HFFc6 (cell line): ENCODE data around the gene SLC46A1. TPM values are rescaled to one million over a fixed set of nuclear protein-coding genes. Genes with fewer than 3 reads are reported as not detected.

ENCODE experiments used
- DNase-seq: peaks from one replicate; pipeline ENCODE4 v3.0.0-alpha.2; 2018
- H3K27ac Mint-ChIP-seq: 2 replicates; pipeline ENCODE4 v1.8.0; 2020; ENCODE audit warnings: mild to moderate bottlenecking, mixed read lengths
- H3K27me3 Mint-ChIP-seq: 2 replicates; pipeline ENCODE4 v1.8.0; 2021; ENCODE audit warnings: mild to moderate bottlenecking, moderate library complexity, mixed read lengths; ENCODE audit not compliant: insufficient read depth
- H3K36me3 Mint-ChIP-seq: 2 replicates; pipeline ENCODE4 v1.8.0; 2021; ENCODE audit warnings: low read depth, mixed read lengths
- H3K4me1 Mint-ChIP-seq: 2 replicates; pipeline ENCODE4 v1.8.0; 2020; ENCODE audit warnings: low read depth, mixed read lengths
- H3K4me3 Mint-ChIP-seq: 2 replicates; pipeline ENCODE4 v1.8.0; 2020; ENCODE audit warnings: mild to moderate bottlenecking, moderate library complexity, mixed read lengths
- H3K9me3 Mint-ChIP-seq: 2 replicates; pipeline ENCODE4 v1.8.0; 2020; ENCODE audit warnings: mild to moderate bottlenecking, mixed read lengths
- microRNA-seq: library from miRNA; unstranded; fragments of <30 nt; microRNA quantifications from one replicate; pipeline ENCODE4, GENCODE V29; 2019
- total RNA-seq, 6 experiments: library from RNA; stranded (reverse); fragmentation: NEBNext Ultra II Directional; extraction: Animal tissue kit (Norgen Biotek cat#: 25700); gene quantifications; 2 replicates in 1 of 6; 3 replicates in 5 of 6; pipeline ENCODE4 v1.2.3, GENCODE V29; 2021
- TF ChIP-seq, protein P1 (sequence below): fragments of 200-600 bp; sonication (generic); IDR thresholded peaks from 2 replicates; pipeline ENCODE4 v1.5.0; 2021; ENCODE audit warnings: antibody characterized with exemption, mild to moderate bottlenecking

The SLC46A1 gene
- total RNA-seq, 6 experiments from 2014 or later: 4.3 to 6.7 (median 6.4) TPM

DNA sequence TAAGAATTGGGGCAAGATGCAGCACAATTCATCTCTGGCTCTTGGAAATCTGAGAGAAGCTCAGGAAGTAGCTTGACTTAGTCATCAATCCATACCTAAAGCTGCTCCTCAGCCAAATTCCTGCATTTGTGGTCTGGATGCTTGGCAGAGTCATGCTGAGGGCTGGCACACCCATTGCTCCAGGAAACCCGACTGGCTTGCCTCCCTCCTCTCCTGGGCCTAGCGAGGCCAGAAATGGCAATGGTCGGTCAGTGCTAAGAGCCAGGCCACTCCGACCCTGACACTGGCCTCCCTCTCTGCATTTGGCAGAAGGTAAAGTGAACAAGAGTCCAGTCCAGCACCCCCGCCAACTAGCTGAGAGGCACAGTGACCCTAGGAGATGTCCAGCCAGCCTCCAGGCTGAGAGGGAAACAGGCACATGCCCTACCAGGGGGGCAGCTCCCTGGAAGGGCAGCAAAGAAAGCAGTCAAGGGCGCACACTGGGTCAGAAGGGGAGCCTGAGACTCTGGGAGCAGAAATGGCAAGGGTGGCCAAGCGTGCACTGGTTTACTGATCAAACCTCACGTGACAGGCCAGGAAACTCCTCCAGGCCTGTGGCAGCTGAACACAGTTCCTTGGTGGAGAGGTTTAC, 58.6 kb downstream of the SLC46A1 start:
- H3K4me1 Mint-ChIP-seq: peaks cover 34% of the 10 kb centered on the region
- no peaks in the 10 kb centered on the region for H3K9me3 Mint-ChIP-seq
- H3K36me3 Mint-ChIP-seq: peaks cover 46% of the 10 kb centered on the region
- H3K27me3 Mint-ChIP-seq: peaks cover 4% of the 10 kb centered on the region
- peak; percentile 95 for DNase-seq
- TF ChIP-seq, protein P1, sequence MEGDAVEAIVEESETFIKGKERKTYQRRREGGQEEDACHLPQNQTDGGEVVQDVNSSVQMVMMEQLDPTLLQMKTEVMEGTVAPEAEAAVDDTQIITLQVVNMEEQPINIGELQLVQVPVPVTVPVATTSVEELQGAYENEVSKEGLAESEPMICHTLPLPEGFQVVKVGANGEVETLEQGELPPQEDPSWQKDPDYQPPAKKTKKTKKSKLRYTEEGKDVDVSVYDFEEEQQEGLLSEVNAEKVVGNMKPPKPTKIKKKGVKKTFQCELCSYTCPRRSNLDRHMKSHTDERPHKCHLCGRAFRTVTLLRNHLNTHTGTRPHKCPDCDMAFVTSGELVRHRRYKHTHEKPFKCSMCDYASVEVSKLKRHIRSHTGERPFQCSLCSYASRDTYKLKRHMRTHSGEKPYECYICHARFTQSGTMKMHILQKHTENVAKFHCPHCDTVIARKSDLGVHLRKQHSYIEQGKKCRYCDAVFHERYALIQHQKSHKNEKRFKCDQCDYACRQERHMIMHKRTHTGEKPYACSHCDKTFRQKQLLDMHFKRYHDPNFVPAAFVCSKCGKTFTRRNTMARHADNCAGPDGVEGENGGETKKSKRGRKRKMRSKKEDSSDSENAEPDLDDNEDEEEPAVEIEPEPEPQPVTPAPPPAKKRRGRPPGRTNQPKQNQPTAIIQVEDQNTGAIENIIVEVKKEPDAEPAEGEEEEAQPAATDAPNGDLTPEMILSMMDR: no peak
- H3K4me3 Mint-ChIP-seq: peak overlapping the region; percentile 71
- peak overlapping the region; percentile 97 for H3K27ac Mint-ChIP-seq

DNA sequence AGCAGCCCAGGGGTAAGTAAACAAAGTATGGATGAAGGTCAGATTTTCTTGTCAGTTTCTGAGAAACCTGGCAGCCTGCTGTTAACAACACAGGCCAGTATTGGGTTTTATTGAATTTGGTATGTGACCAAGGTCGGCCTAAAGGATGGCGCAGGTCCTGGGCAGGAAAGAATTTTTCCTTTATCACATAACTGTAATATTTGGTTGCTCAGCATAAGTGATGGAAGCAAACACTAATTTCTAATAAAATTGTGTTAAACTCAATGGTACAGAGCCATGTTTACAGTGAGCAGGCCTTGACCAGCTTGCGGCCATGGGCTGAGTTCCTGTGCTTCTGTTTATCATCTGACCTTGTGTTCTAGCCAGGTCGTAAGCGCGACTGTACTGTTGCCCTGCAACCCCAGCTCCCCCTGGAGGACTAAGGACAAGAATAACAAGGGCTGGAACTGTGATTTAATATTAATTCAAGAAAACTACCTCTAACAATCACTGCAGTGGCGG, 59.2 kb downstream of the SLC46A1 start:
- DNase-seq: no peak
- peaks cover 44% of the 10 kb centered on the region for H3K36me3 Mint-ChIP-seq
- peaks cover 4% of the 10 kb centered on the region for H3K27me3 Mint-ChIP-seq
- TF ChIP-seq, protein P1: peak; percentile 69
- H3K4me3 Mint-ChIP-seq: peak overlapping the region; percentile 71
- H3K4me1 Mint-ChIP-seq: peaks cover 34% of the 10 kb centered on the region
- H3K27ac Mint-ChIP-seq: peak overlapping the region; percentile 97
- no peaks in the 10 kb centered on the region for H3K9me3 Mint-ChIP-seq

DNA sequence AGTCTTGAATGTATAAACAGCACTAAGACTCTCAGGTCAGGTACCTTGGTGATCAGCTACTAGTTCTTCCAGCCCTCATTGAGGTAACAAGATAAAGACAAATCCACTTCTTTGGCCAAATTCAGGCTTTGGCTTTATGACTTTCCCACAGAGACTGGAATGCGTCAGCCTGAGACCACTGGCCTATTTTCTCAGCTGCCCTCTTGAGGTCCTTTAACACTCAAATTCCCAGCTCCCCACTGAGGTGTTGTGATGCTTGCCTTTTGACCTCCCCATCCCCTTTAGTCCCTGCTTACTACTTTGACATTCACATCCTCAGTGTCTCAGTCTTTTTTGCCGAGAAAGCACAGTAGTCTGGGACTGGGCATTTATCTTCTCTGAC, 59.8 kb downstream of the SLC46A1 start:
- TF ChIP-seq, protein P1: no peak
- H3K4me1 Mint-ChIP-seq: peaks cover 34% of the 10 kb centered on the region
- no peaks in the 10 kb centered on the region for H3K9me3 Mint-ChIP-seq
- H3K27ac Mint-ChIP-seq: peak overlapping the region; percentile 97
- peak overlapping the region; percentile 71 for H3K4me3 Mint-ChIP-seq
- peaks cover 38% of the 10 kb centered on the region for H3K36me3 Mint-ChIP-seq
- peaks cover 4% of the 10 kb centered on the region for H3K27me3 Mint-ChIP-seq
- no peak for DNase-seq

DNA sequence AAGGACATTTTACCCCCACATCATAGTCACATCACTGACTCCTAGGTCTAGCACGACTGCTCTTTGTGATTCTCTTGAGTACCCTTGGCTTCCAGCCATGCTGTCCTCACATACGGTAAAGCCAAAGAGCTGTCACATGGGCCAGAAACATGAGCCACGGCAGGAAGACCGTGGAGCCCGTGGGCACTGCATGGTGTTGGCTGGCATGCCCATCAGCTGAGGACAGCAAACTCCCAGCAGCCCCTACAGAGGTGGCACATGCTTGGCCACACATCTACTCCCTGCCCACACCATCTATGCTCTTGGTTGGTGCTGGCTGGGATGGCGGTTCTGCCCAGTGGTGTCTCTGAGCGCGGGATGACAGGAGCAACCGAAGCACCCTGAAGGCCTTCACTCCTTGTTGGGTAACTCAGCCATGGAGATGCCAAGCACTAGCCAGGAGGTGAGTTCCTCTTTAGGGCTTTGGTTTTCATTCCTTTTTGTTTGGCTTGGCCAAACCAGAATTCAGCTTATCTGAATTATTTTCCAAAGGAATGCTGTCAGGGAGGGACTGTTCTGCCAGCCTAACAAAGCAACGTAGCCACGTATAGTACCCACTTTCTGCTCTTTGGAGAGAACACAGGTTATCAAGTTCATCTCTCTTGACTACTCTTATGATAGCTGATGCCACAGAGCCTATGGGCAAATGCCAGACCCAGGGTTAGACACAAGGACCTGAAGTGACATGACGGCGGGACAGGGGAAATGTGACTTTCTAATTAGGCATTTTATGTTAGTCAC, 60.4 kb downstream of the SLC46A1 start:
- DNase-seq: no peak
- Mint-ChIP-seq H3K4me1 (peaks cover 34% of the 10 kb centered on the region), H3K27me3 (peaks cover 4% of the 10 kb centered on the region), H3K36me3 (peaks cover 32% of the 10 kb centered on the region), H3K4me3 (peak overlapping the region; percentile 71), H3K27ac (peak overlapping the region; percentile 97), H3K9me3 (no peaks in the 10 kb centered on the region)
- TF ChIP-seq, protein P1: no peak

Small RNA genes lying within 50 kb of the gene (microRNA-seq; reads per million reads assigned to microRNA genes)
- gene MIR4723: 3.9 reads per million

Other genes with a start within 250 kb of the SLC46A1 start
- 10 to 100 TPM; 17.6 to 29.5 (median 24.1) TPM for gene TMEM97, start 87.0 kb downstream of the SLC46A1 start, total RNA-seq
- gene IFT20, start 70.7 kb downstream of the SLC46A1 start, total RNA-seq: 10 to 100 TPM; 47.9 to 63.0 (median 50.9) TPM
- 10 to 100 TPM; 73.8 to 89.7 (median 85.2) TPM for gene TNFAIP1, start 70.5 kb downstream of the SLC46A1 start, total RNA-seq
- gene POLDIP2, start 48.7 kb downstream of the SLC46A1 start, total RNA-seq: 100 to 1,000 TPM; 104 to 118 (median 106) TPM
- not detected for gene SEBOX, start 41.0 kb downstream of the SLC46A1 start, total RNA-seq
- under 1 TPM; 0.36 to 0.76 (median 0.60) TPM for gene VTN, start 35.9 kb downstream of the SLC46A1 start, total RNA-seq
- 10 to 100 TPM; 15.1 to 18.9 (median 16.8) TPM for gene SARM1, start 34.5 kb downstream of the SLC46A1 start, total RNA-seq
- under 1 TPM in 2 of 6 experiments, not detected in 4; 0.07 to 0.08 TPM for gene SLC13A2, start 67.4 kb upstream of the SLC46A1 start, total RNA-seq
- not detected for gene FOXN1, start 100.1 kb upstream of the SLC46A1 start, total RNA-seq
- 10 to 100 TPM; 28.3 to 36.9 (median 30.1) TPM for gene UNC119, start 146.4 kb upstream of the SLC46A1 start, total RNA-seq
- gene PIGS, start 165.3 kb upstream of the SLC46A1 start, total RNA-seq: 10 to 100 TPM; 69.5 to 94.7 (median 78.0) TPM
- gene ALDOC, start 170.7 kb upstream of the SLC46A1 start, total RNA-seq: 10 to 100 TPM in 5 of 6 experiments, 1 to 10 TPM in 1; 8.6 to 14.7 (median 10.3) TPM
- gene SPAG5, start 192.8 kb upstream of the SLC46A1 start, total RNA-seq: 10 to 100 TPM; 29.2 to 73.3 (median 69.4) TPM
- gene RSKR, start 208.0 kb upstream of the SLC46A1 start, total RNA-seq: 1 to 10 TPM; 3.2 to 4.3 (median 3.5) TPM
- gene BLTP2, start 238.9 kb upstream of the SLC46A1 start, total RNA-seq: 100 to 1,000 TPM; 111 to 158 (median 134) TPM